OCI-LY7 (cell line): ENCODE results near the gene PCGF3. TPM values are rescaled to one million over a fixed set of nuclear protein-coding genes. Genes with fewer than 3 reads are reported as not detected.

Experiments
- BruUV-seq: library from RNA; stranded (reverse); fragments of 400-500 nt; replicated peaks from 2 replicates; lab custom pipeline; 2021; lab: Mats Ljungman, UMichigan
- CTCF ChIA-PET: fragments of 300-600 bp; sonication (Branson Sonifier 250); formaldehyde crosslinking; loops from one replicate; lab custom pipeline; 2022; ENCODE audit warnings: antibody characterized with exemption; ENCODE audit not compliant: unreplicated experiment; lab: Charles Lee
- POLR2A ChIA-PET: fragments of 300-600 bp; sonication (Branson Sonifier 250); formaldehyde crosslinking; loops from one replicate; lab custom pipeline; 2022; ENCODE audit warnings: antibody characterized with exemption; lab: Charles Lee
- DNase-seq: peaks from one replicate; pipeline ENCODE4 v3.0.0-alpha.2; 2015; ENCODE audit warnings: low spot score
- H2AFZ ChIP-seq: fragments of 200-600 bp; sonication (generic), shearing (Covaris generic); 2 replicates; pipeline ENCODE4 v1.6.1; 2014; ENCODE audit warnings: mild to moderate bottlenecking, antibody characterized with exemption, low read length, moderate library complexity
- H3K27ac ChIP-seq: fragments of 200-600 bp; sonication (generic); 2 replicates; pipeline ENCODE4 v1.5.1; 2014; ENCODE audit warnings: mixed run types, low read depth, mild to moderate bottlenecking, moderate library complexity, low read length, inconsistent platforms; ENCODE audit not compliant: poor library complexity, severe bottlenecking
- H3K36me3 ChIP-seq: fragments of 200-600 bp; sonication (generic); 2 replicates; pipeline ENCODE4 v1.6.1; 2014; ENCODE audit warnings: mild to moderate bottlenecking, antibody characterized with exemption, low read length, moderate library complexity, mixed read lengths; ENCODE audit not compliant: insufficient read depth
- H3K4me1 ChIP-seq: fragments of 200-600 bp; sonication (generic); 2 replicates; pipeline ENCODE4 v1.5.1; 2014; ENCODE audit warnings: mild to moderate bottlenecking, low read length; ENCODE audit not compliant: insufficient read depth, poor library complexity, severe bottlenecking
- H3K4me2 ChIP-seq: fragments of 200-600 bp; sonication (generic); 2 replicates; pipeline ENCODE4 v1.6.1; 2014; ENCODE audit warnings: mild to moderate bottlenecking, low read length
- H3K4me3 ChIP-seq: fragments of 200-600 bp; sonication (generic); 2 replicates; pipeline ENCODE4 v1.5.1; 2014; ENCODE audit warnings: mild to moderate bottlenecking, low read depth, low read length; ENCODE audit not compliant: poor library complexity, severe bottlenecking
- H3K79me2 ChIP-seq: fragments of 200-600 bp; sonication (generic); 2 replicates; pipeline ENCODE4 v1.6.1; 2016; ENCODE audit warnings: low read depth, mild to moderate bottlenecking, low read length, moderate library complexity, mixed read lengths; ENCODE audit not compliant: insufficient read depth
- H3K9me2 ChIP-seq: fragments of 200-600 bp; sonication (generic); 2 replicates; pipeline ENCODE4 v1.6.1; 2016; ENCODE audit warnings: mild to moderate bottlenecking, low read length, mixed read lengths; ENCODE audit not compliant: insufficient read depth
- H3K9me3 ChIP-seq: fragments of 200-600 bp; sonication (generic); 2 replicates; pipeline ENCODE4 v1.6.1; 2014; ENCODE audit warnings: mild to moderate bottlenecking, mixed run types, low read length, mixed read lengths
- H4K20me1 ChIP-seq: fragments of 200-600 bp; sonication (generic); 2 replicates; pipeline ENCODE4 v1.6.1; 2014; ENCODE audit warnings: mild to moderate bottlenecking, antibody characterized with exemption, low read length, moderate library complexity, mixed read lengths; ENCODE audit not compliant: insufficient read depth
- EZH2phosphoT487 ChIP-seq: fragments of 200-600 bp; sonication (generic); IDR thresholded peaks from 2 replicates; pipeline ENCODE4 v1.6.1; 2018; ENCODE audit warnings: low read depth, borderline replicate concordance, mild to moderate bottlenecking, mixed run types, antibody characterized with exemption, low read length, moderate library complexity, mixed read lengths
- intact Hi-C: fragments of 100-400 bp; cut with micrococcal nuclease; formaldehyde crosslinking; loops from one replicate; pipeline ENCODE4 v1.10.0; 2022; ENCODE audit not compliant: unreplicated experiment
- total RNA-seq, 2 experiments: library from RNA; depleted of rRNA in 1 of 2; stranded (reverse); fragments of >200 nt in 1 of 2; shearing (Covaris generic) in 1 of 2; gene quantifications; 2 replicates each; pipeline ENCODE4 v1.2.3, GENCODE V29; 2014 to 2022
- TF ChIP-seq, protein P1 (sequence below): fragments of 200-600 bp; sonication (generic); conservative IDR thresholded peaks from 2 replicates; pipeline ENCODE4 v1.5.1; 2014; ENCODE audit warnings: mild to moderate bottlenecking, antibody characterized with exemption, low read length, moderate library complexity, mixed read lengths

Gene PCGF3
- total RNA-seq, 2 experiments from 2014 or later = 33.8 to 50.2 TPM

DNA sequence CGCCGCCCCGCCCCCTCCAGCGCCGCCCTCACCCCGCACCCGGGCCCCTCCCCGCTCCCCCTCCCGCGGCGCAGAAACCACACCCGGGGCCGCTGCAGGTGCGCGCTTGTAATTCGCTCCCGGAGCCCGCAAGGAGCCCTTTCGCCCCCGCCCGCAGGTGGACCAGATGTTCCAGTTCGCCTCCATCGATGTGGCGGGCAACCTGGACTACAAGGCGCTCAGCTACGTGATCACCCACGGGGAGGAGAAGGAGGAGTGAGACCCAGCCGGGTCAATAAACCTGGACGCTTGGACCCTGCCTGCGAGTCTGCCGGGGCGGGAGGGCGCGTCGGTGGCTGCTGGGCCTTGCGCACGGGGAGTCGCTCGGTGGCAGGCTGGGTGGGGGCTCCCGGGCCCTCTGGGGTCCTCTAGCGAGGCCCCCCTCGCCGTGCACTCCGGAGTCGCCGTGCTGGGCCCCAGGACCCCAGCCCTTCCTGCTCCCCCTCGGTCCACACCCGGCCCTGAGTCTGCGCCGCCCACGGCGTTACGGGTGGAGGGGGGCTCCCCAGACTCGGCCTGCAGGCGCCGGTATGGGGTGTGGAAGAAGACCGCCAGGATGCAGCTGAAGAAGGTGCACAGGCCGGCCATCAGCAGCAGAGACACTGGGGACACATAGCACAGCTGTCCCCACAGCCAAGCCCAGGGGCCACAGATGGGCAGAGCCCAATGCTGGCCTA lies 23.7 kb upstream of the PCGF3 start:
- H4K20me1 ChIP-seq = no peaks in the 10 kb centered on the region
- POLR2A ChIA-PET = no interaction called here
- TF ChIP-seq, protein P1, sequence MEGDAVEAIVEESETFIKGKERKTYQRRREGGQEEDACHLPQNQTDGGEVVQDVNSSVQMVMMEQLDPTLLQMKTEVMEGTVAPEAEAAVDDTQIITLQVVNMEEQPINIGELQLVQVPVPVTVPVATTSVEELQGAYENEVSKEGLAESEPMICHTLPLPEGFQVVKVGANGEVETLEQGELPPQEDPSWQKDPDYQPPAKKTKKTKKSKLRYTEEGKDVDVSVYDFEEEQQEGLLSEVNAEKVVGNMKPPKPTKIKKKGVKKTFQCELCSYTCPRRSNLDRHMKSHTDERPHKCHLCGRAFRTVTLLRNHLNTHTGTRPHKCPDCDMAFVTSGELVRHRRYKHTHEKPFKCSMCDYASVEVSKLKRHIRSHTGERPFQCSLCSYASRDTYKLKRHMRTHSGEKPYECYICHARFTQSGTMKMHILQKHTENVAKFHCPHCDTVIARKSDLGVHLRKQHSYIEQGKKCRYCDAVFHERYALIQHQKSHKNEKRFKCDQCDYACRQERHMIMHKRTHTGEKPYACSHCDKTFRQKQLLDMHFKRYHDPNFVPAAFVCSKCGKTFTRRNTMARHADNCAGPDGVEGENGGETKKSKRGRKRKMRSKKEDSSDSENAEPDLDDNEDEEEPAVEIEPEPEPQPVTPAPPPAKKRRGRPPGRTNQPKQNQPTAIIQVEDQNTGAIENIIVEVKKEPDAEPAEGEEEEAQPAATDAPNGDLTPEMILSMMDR = no peak
- no peak for TF ChIP-seq EZH2phosphoT487
- no peaks in the 10 kb centered on the region for H3K9me2 ChIP-seq
- DNase-seq = no peak
- H3K4me1 ChIP-seq = peaks cover 17% of the 10 kb centered on the region
- H3K4me3 ChIP-seq = no peak overlapping the region
- intact Hi-C loops = no loop called here
- no peaks in the 10 kb centered on the region for H3K9me3 ChIP-seq
- H3K36me3 ChIP-seq = no peaks in the 10 kb centered on the region
- no peak overlapping the region for H3K27ac ChIP-seq
- no peak overlapping the region for H2AFZ ChIP-seq
- CTCF ChIA-PET = no interaction called here
- no peak overlapping the region for H3K4me2 ChIP-seq
- BruUV-seq = no TSS peak
- no peaks in the 10 kb centered on the region for H3K79me2 ChIP-seq

DNA sequence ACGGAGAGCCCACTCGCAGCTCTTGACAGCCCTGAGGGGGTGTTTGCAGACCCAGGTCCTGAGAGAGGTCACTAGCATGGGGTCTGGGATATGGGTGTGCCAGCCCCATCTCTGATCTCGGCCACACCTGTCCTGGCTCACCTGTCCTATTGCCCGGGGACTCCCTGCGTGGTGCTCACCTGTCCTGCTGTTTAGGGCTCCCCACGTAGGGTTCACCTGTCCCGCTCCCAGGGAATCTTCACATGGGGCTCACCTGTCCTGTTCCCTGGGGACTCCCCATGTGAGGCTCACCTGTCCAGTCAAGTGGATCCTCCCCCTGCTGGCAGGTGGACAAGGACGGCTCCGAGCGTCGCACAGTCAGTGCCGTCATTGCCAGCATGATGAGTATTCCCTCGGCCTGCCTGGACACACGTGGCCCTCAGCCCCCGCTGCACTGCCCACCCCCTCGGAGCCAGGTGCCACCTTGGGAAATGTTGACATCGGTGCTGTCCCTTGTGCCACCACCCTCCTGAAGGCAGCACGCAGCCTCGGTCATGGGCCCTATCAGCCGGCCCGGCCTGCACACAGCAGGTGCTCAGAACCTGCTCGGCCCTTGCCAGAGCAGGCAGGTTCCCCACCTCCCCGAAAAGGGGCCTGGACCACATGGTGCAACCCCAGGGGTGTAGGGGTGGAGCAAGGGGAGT lies 23.0 kb upstream of the PCGF3 start:
- Histone ChIP-seq H4K20me1 (no peaks in the 10 kb centered on the region), H2AFZ (no peak overlapping the region), H3K9me3 (no peaks in the 10 kb centered on the region), H3K4me3 (no peak overlapping the region), H3K4me1 (peaks cover 9% of the 10 kb centered on the region), H3K9me2 (no peaks in the 10 kb centered on the region), H3K36me3 (no peaks in the 10 kb centered on the region), H3K27ac (no peak overlapping the region), H3K79me2 (no peaks in the 10 kb centered on the region), H3K4me2 (no peak overlapping the region)
- ChIA-PET POLR2A (no interaction called here), CTCF (no interaction called here)
- no TSS peak for BruUV-seq
- DNase-seq = no peak
- TF ChIP-seq, protein P1 = no peak
- intact Hi-C loops = no loop called here

DNA sequence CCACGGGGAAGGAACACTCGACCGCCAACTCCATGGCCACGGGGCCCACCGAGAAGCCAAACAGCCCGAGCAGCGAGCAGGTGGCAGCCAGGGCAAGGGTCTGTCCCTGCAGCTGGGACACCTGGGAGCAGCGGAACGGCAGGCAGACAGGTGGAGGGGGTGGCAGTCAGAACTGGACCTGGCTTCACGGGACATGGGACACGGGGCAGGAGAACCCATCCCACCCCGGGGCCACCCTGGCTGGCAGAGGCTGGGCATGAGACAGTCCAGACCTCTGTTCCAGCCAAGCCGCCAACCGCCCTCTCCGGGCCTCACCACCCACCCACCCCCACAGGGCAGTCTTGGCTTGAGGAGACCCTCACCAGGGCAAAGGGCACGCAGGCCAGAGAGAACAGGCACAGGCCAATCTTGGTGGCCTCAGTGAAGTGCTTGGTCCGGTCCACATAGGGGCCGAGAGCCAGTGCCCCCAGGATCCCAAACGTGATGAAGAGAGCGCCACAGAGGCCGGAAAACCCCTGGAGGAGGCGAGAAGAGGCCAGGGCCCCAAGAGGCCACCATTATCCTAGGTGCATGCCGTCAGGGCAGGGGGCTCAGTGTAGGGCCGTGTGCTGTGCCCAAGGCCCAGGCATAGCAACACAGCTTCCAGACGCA lies 22.3 kb upstream of the PCGF3 start:
- TF ChIP-seq, protein P1 = no peak
- TF ChIP-seq EZH2phosphoT487 = no peak
- H2AFZ ChIP-seq = no peak overlapping the region
- no peak overlapping the region for H3K4me2 ChIP-seq
- H4K20me1 ChIP-seq = no peaks in the 10 kb centered on the region
- no peak for DNase-seq
- BruUV-seq = no TSS peak
- no peaks in the 10 kb centered on the region for H3K36me3 ChIP-seq
- no peaks in the 10 kb centered on the region for H3K9me3 ChIP-seq
- H3K9me2 ChIP-seq = no peaks in the 10 kb centered on the region
- peaks cover 2% of the 10 kb centered on the region for H3K4me1 ChIP-seq
- ChIA-PET POLR2A (no interaction called here), CTCF (no interaction called here)
- intact Hi-C loops = no loop called here
- no peak overlapping the region for H3K4me3 ChIP-seq
- no peaks in the 10 kb centered on the region for H3K79me2 ChIP-seq
- H3K27ac ChIP-seq = no peak overlapping the region
